NOMO-1 treated with DMSO at 0.1 percent for 48 hours (cell line): Measurements from ENCODE around the gene NFKB1.
"Not testable (repeated sequence)": the region's sequence is repeated elsewhere in the genome, so short reads cannot be mapped to it uniquely, and the experiment has no call there.

Experiments
- DNase-seq: peaks from one replicate; lab custom pipeline; 2025; ENCODE audit not compliant: unreplicated experiment; lab: John Stamatoyannopoulos, UW

NFKB1 gene, protein sequence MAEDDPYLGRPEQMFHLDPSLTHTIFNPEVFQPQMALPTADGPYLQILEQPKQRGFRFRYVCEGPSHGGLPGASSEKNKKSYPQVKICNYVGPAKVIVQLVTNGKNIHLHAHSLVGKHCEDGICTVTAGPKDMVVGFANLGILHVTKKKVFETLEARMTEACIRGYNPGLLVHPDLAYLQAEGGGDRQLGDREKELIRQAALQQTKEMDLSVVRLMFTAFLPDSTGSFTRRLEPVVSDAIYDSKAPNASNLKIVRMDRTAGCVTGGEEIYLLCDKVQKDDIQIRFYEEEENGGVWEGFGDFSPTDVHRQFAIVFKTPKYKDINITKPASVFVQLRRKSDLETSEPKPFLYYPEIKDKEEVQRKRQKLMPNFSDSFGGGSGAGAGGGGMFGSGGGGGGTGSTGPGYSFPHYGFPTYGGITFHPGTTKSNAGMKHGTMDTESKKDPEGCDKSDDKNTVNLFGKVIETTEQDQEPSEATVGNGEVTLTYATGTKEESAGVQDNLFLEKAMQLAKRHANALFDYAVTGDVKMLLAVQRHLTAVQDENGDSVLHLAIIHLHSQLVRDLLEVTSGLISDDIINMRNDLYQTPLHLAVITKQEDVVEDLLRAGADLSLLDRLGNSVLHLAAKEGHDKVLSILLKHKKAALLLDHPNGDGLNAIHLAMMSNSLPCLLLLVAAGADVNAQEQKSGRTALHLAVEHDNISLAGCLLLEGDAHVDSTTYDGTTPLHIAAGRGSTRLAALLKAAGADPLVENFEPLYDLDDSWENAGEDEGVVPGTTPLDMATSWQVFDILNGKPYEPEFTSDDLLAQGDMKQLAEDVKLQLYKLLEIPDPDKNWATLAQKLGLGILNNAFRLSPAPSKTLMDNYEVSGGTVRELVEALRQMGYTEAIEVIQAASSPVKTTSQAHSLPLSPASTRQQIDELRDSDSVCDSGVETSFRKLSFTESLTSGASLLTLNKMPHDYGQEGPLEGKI

DNA sequence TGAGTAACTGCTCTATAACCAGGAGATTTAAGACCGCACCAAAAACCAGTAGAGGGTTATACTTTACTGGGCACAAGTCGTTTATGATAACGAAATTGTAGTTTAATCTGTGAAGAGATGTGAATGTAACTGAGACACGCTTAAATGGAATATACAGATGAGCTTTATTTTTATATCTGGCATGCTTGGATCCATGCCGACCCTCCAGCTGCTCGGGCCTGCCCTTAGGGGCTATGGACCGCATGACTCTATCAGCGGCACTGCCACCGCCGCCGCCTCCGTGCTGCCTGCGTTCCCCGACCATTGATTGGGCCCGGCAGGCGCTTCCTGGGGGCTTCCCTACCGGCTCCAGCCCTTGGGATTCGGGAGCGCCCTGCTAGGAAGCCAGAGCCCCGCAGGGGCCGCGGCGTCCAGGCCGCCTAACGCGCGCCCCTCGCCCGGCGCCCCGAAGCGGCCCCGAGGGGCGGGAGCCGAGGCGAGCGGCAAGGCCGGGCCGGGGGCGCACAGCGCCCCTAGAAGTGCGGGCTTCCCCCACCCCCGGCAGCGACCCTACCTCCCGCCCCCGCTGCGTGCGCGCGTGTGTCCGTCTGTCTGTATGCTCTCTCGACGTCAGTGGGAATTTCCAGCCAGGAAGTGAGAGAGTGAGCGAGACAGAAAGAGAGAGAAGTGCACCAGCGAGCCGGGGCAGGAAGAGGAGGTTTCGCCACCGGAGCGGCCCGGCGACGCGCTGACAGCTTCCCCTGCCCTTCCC lies at the start of gene NFKB1:
NFKB1 (plus strand) TSS at position 664 of the 751 bp plus-strand sequence. CDS start 24,160 bp downstream, outside the sequence.
- peak; percentile 72 for DNase-seq

DNA sequence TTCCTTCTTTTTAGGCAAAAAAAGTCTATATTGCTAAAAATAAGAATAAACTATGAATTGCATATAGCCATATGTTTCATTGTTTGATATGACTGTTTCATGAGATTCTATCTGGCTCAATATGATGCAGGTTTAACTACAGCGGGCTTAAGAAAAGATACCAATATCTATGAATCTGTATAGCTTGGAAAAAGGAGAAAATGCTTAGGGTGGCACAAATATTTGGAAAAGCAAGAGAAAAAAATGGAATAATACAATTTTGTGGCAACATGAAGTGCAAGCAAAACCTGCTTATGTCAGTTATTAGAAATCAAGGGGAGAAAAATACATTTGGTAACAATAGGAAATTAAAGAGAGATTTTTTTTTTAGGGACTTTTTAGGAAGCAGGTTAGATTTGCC lies 48.3 kb upstream of the NFKB1 start:
- DNase-seq, result no peak

- no peak for DNase-seq
Measured at GRCh38 chr4:102453827-102454226, 47.3 kb upstream of the NFKB1 start.

GRCh38 chr4:102454268-102454667 lies 46.9 kb upstream of the NFKB1 start:
- DNase-seq, result peak; percentile 50

- no peak for DNase-seq
Measured at GRCh38 chr4:102454981-102455685, 46.0 kb upstream of the NFKB1 start.

GRCh38 chr4:102455750-102456149 lies 45.4 kb upstream of the NFKB1 start:
- DNase-seq, result no peak

- DNase-seq, result peak; percentile 5
Measured at GRCh38 chr4:102466298-102466697, 34.9 kb upstream of the NFKB1 start.

- DNase-seq, result no peak
Measured at GRCh38 chr4:102469806-102470205, 31.4 kb upstream of the NFKB1 start.

DNA sequence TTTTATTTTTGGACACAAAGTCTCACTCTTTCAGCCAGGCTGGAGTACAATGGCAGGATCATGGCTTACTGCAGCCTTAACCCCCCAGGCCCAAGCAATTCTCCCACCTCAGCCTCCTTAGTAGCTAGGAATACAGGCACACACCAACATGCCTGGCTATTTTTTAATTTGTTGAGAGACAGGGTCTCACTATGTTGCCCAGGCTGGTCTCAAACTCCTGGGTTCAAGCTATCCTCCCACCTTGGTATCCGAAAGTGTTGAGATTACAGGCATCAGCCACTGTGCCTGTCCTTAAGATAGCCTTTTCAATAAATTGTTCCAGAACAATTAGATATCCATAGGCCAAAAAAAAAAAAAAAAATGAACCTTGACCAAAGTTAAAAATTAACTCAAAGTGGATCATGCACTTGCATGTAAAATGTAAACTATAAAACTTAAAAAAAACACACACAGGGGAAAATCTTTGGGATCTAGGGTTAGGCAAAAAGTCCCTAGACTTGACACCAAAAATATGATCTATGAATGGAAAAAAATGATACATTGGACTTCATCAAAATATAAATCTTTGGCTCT lies 28.6 kb upstream of the NFKB1 start:
- no peak for DNase-seq

DNA sequence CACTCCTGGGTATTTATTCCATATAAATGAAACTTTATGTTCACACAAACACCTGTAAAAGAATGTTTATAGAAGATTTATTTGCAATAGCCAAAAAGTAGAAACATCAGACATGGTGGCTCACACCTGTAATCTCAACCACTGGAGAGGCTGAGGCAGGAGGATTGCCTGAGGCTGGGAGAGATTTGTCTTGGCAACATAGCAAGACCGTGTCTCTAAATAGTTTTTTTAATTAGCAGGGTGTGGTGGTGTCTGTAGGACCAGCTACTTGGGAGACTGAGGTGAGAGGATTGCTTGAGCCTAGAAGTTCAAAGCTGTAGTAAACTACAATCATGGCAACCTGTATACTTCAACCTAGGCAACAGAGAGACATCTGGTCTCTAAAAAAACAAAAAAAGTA lies 27.7 kb upstream of the NFKB1 start:
- no peak for DNase-seq

DNA sequence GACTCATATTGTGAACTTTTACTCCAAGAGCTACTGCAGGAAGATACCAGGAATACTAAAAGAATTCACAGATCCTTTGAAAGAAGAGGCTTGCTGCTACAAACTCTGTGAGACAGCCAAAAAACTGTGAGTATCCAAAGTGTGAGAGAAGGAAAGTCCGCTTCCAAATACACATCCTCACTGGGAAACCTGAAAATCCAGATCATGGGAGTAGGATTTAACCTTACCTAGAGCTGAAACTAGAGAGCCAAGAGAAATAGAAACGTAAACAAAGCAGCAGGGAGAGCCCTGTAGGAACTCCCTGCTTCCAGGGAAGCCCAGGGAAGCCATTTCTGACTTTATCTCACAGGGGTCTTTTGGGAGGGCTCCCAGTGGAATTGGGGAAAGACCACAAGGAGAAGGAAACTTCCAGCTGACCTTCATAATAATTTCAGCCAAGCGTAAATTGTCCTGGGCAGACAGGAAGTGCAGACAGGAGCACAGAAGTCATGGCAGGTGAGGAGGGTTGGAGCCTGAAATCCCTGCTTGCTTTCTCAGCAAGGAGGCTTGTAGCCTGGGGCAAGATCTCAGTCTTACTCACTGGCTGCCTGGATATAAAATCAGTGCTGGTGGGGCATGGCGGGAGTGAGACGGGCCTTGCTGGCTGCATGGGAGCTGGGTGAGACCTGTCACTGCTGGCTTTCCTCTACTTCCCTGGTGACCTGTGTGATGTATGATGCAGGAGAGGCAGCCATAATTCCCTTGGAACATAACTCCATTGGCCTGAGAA lies 26.2 kb upstream of the NFKB1 start:
- no peak for DNase-seq

DNA sequence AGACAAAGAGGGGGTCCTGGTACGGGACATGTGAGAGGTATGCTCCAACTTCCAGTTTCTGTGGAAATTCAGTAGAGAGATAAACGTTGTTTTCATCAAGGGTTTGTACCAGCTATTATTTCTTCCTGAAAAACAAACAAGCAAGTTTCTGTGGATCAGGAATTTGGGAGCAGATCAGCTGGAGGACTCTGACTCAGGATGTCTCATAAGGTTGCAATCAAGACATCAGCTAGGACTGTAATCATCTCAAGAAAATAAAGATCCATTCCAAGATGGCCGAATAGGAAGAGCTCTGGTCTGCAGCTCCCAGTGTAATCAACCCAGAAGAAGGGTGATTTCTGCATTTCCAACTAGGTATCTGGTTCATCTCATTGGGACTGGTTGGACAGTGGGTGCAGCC lies 23.5 kb upstream of the NFKB1 start:
- no peak for DNase-seq

GRCh38 chr4:102478186-102478585 lies 23.0 kb upstream of the NFKB1 start:
- DNase-seq, result no peak

DNA sequence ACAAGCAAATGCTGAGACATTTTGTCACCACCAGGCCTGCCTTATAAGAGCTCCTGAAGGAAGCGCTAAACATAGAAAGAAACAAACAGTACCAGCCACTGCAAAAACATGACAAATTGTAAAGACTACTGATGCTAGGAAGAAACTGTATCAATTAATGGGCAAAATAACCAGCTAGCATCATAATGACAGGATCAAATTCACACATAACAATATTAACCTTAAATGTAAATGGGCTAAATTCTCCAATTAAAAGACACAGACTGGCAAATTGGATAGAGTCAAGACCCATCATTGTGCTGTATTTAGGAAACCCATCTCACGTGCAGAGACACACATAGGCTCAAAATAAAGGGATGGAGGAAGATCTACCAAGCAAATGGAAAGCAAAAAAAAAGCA lies 21.3 kb upstream of the NFKB1 start:
- DNase-seq, result not testable (repeated sequence)

DNA sequence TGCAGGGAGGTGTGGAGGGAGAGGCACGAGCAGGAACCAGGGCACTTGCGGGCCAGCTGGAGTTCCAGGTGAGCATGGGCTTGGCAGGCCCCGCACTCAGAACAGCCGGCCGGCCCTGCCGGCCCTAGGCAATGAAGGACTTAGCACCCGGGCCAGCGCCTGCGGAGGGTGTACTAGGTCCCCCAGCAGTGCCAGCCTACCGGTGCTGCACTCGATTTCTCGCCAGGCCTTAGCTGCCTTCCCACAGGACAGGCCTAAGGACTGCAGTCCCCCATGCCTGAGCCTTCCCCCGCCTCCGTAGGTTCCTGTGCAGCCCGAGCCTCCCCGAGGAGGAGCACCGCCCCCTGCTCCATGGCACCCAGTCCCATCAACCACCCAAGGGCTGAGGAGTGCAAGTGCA lies 18.0 kb upstream of the NFKB1 start:
- no peak for DNase-seq

DNA sequence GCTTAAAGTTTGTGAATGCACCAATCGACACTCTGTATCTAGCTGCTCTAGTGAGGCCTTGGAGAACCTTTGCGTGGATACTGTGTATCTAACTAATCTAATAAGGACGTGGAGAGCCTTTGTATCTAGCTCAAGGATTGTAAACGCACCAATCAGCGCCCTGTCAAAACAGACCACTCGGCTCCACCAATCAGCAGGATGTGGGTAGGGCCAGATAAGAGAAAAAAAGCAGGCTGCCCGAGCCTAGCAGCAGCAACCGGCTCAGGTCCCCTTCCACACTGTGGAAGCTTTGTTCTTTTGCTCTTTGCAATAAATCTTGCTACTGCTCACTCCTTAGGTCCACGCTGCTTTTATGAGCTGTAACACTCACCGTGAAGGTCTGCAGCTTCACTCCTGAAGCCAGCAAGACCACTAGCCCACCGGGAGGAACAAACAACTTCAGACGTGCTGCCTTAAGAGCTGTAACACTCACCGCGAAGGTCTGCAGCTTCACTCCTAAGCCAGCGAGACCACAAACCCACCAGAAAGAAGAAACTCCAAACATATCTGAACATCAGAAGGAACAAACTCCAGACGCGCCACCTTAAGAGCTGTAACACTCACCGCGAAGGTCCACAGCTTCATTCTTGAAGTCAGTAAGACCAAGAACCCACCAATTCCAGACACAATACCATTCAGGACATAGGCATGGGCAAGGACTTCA lies 17.0 kb upstream of the NFKB1 start:
- DNase-seq, result not testable (repeated sequence)

- DNase-seq, result no peak
Measured at GRCh38 chr4:102492531-102493241, 8.5 kb upstream of the NFKB1 start.

GRCh38 chr4:102493257-102493656 lies 7.9 kb upstream of the NFKB1 start:
- no peak for DNase-seq
